Natural killer cell (primary cell): ENCODE data around the gene L3MBTL4. TPM values are rescaled to one million over a fixed set of nuclear protein-coding genes. Genes with fewer than 3 reads are reported as not detected.

ENCODE experiments used
- ATAC-seq, 3 donors: fragments of 150-1000 bp in 2 of 3; fragments of 200-7000 bp in 1 of 3; cut with Tn5 transposase; 1 replicate in 1 of 3; 2 replicates in 2 of 3; pipeline ENCODE4 v1.10.0; 2021; ENCODE audit warnings: mild to moderate bottlenecking in 2 of 3, moderate library complexity in 2 of 3
- DNase-seq, 2 donors: peaks; one replicate each; pipeline versions ENCODE4 v3.0.0 to v3.0.0-alpha.2; 2013 to 2021; ENCODE audit warnings: mixed read lengths in 1 of 2
- H3K27ac ChIP-seq: one replicate; pipeline ENCODE4 v1.5.1; 2013; ENCODE audit warnings: mild to moderate bottlenecking, low read length
- H3K27me3 ChIP-seq: one replicate; pipeline ENCODE4 v1.6.1; 2013; ENCODE audit warnings: low read length; ENCODE audit not compliant: control insufficient read depth, insufficient read depth
- H3K36me3 ChIP-seq: one replicate; pipeline ENCODE4 v1.6.1; 2013; ENCODE audit warnings: low read length; ENCODE audit not compliant: control insufficient read depth, insufficient read depth
- H3K4me1 ChIP-seq: one replicate; pipeline ENCODE4 v1.6.1; 2013; ENCODE audit warnings: low read length; ENCODE audit not compliant: control insufficient read depth, insufficient read depth
- H3K4me3 ChIP-seq: one replicate; pipeline ENCODE4 v1.5.1; 2013; ENCODE audit warnings: low read length
- H3K9me3 ChIP-seq: one replicate; pipeline ENCODE4 v1.6.1; 2013; ENCODE audit warnings: low read length; ENCODE audit not compliant: control insufficient read depth, insufficient read depth
- H3K27ac Mint-ChIP-seq, 2 donors: one replicate each; pipeline ENCODE4 v1.8.0; 2022; ENCODE audit warnings: mild to moderate bottlenecking in 2 of 2, mixed read lengths in 2 of 2, moderate library complexity in 1 of 2
- H3K27me3 Mint-ChIP-seq, 2 donors: one replicate each; pipeline ENCODE4 v1.8.0; 2022; ENCODE audit warnings: low read depth in 2 of 2, mixed read lengths in 2 of 2
- H3K36me3 Mint-ChIP-seq: one replicate; pipeline ENCODE4 v1.8.0; 2022; ENCODE audit warnings: mixed read lengths
- H3K4me1 Mint-ChIP-seq, 2 donors: one replicate each; pipeline ENCODE4 v1.8.0; 2022; ENCODE audit warnings: mixed read lengths in 2 of 2
- H3K4me3 Mint-ChIP-seq: one replicate; pipeline ENCODE4 v1.8.0; 2022; ENCODE audit warnings: mild to moderate bottlenecking, moderate library complexity, mixed read lengths
- H3K9me3 Mint-ChIP-seq, 2 donors: one replicate each; pipeline ENCODE4 v1.8.0; 2022; ENCODE audit warnings: mixed read lengths in 2 of 2
- CTCF ChIP-seq: fragments of 200-600 bp; IDR thresholded peaks from one replicate; pipeline ENCODE4 v1.8.0; 2022; ENCODE audit warnings: antibody characterized with exemption
- WGBS: methylation state at CpG from one replicate; pipeline ENCODE4 v1.1.7; 2013; ENCODE audit warnings: missing lambda C conversion rate; ENCODE audit not compliant: insufficient coverage; 5-methylcytosine and 5-hydroxymethylcytosine counted together
- intact Hi-C: fragments of 100-400 bp; cut with micrococcal nuclease; formaldehyde crosslinking; loops from one replicate; pipeline ENCODE4 v1.14.2; 2022
- total RNA-seq, 4 donors: library from RNA; stranded (reverse); fragments of 120-200 nt in 1 of 4; gene quantifications; one replicate each; pipeline versions ENCODE4 v1.2.3 to v1.2.4, GENCODE V29; 2013 to 2022

The L3MBTL4 gene
- total RNA-seq, 3 donors from 2014 or later (not counting 1 experiment from before 2014, with no cell fraction given), result 27.9 to 34.2 (median 30.0) TPM

GRCh38 chr18:5975111-5976002 lies 439.4 kb downstream of the L3MBTL4 start:
- ATAC-seq, result no peak
- no peak for DNase-seq
- intact Hi-C loops, result no loop called here

GRCh38 chr18:5974696-5975095 lies 440.0 kb downstream of the L3MBTL4 start:
- no peaks in the 10 kb centered on the region for H3K36me3 Mint-ChIP-seq
- 76% methylated on average over 2 of the region's 2 CpGs for WGBS
- intact Hi-C loops, result no loop called here
- no peaks in the 10 kb centered on the region for H3K4me1 ChIP-seq
- no peak overlapping the region for H3K27ac Mint-ChIP-seq
- no peak overlapping the region for H3K4me3 Mint-ChIP-seq
- no peak for TF ChIP-seq CTCF
- H3K4me1 Mint-ChIP-seq, result peaks cover 0 to 11% of the 10 kb centered on the region in 2 donors
- H3K27me3 ChIP-seq, result no peaks in the 10 kb centered on the region
- H3K9me3 Mint-ChIP-seq, result no peaks in the 10 kb centered on the region
- no peak overlapping the region for H3K27ac ChIP-seq
- no peaks in the 10 kb centered on the region for H3K27me3 Mint-ChIP-seq
- no peaks in the 10 kb centered on the region for H3K36me3 ChIP-seq
- no peak for DNase-seq
- no peaks in the 10 kb centered on the region for H3K9me3 ChIP-seq
- ATAC-seq, result no peak
- no peak overlapping the region for H3K4me3 ChIP-seq

More at GRCh38 chr18:5975111-5976002, 439.4 kb downstream of the L3MBTL4 start:
- peaks cover 0 to 11% of the 10 kb centered on the region in 2 donors for H3K4me1 Mint-ChIP-seq
- Histone ChIP-seq H3K27me3 (no peaks in the 10 kb centered on the region), H3K4me1 (no peaks in the 10 kb centered on the region), H3K27ac (no peak overlapping the region), H3K36me3 (no peaks in the 10 kb centered on the region), H3K9me3 (no peaks in the 10 kb centered on the region), H3K4me3 (no peak overlapping the region)
- peak overlapping the region in 1 of 2 donors; percentile 16 for H3K27ac Mint-ChIP-seq
- no peaks in the 10 kb centered on the region for H3K36me3 Mint-ChIP-seq
- H3K9me3 Mint-ChIP-seq, result no peaks in the 10 kb centered on the region
- H3K27me3 Mint-ChIP-seq, result no peaks in the 10 kb centered on the region
- no peak overlapping the region for H3K4me3 Mint-ChIP-seq
- no peak for TF ChIP-seq CTCF
- WGBS, result 69% methylated on average over 9 of the region's 10 CpGs

- Histone ChIP-seq H3K27me3 (no peaks in the 10 kb centered on the region), H3K4me3 (no peak overlapping the region), H3K36me3 (no peaks in the 10 kb centered on the region), H3K4me1 (no peaks in the 10 kb centered on the region), H3K27ac (no peak overlapping the region), H3K9me3 (no peaks in the 10 kb centered on the region)
- no peak for TF ChIP-seq CTCF
- intact Hi-C loops, result no loop called here
- H3K9me3 Mint-ChIP-seq, result no peaks in the 10 kb centered on the region
- DNase-seq (no peak), ATAC-seq (no peak)
- no peak overlapping the region for H3K27ac Mint-ChIP-seq
- no peaks in the 10 kb centered on the region for H3K36me3 Mint-ChIP-seq
- 73% methylated on average over 3 of the region's 3 CpGs for WGBS
- H3K27me3 Mint-ChIP-seq, result no peaks in the 10 kb centered on the region
- peaks cover 0 to 11% of the 10 kb centered on the region in 2 donors for H3K4me1 Mint-ChIP-seq
- no peak overlapping the region for H3K4me3 Mint-ChIP-seq
These were observed 441.6 kb downstream of the L3MBTL4 start for GRCh38 chr18:5973099-5973498.
